ENCODE data around the gene CSF1.

GRCh38 chr1:109877317-109877771 lies 33.3 kb upstream of the CSF1 start:
- TF ChIP-seq, protein P1, sequence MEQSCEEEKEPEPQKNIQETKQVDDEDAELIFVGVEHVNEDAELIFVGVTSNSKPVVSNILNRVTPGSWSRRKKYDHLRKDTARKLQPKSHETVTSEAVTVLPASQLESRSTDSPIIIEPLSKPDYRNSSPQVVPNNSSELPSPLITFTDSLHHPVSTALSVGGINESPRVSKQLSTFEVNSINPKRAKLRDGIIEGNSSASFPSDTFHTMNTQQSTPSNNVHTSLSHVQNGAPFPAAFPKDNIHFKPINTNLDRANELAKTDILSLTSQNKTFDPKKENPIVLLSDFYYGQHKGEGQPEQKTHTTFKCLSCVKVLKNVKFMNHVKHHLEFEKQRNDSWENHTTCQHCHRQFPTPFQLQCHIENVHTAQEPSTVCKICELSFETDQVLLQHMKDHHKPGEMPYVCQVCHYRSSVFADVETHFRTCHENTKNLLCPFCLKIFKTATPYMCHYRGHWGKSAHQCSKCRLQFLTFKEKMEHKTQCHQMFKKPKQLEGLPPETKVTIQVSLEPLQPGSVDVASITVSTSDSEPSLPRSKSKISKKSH (CRISPR knock-in tag; IDR thresholded peaks at IDR 0.05; ENCODE audit: borderline replicate concordance), result no peak; the same call in 1 of the 2 replicates
- peak; percentile 60 for TF ChIP-seq ATF7 (IDR thresholded peaks at IDR 0.05)
- TF ChIP-seq ATF7 (CRISPR knock-in tag; IDR thresholded peaks at IDR 0.05), result peak; percentile 83
- no peak for TF ChIP-seq ETV5 (CRISPR knock-in tag; IDR thresholded peaks at IDR 0.05; ENCODE audit: borderline replicate concordance)

All from HepG2 (cell line).